GM12865 (cell line): ENCODE data around the gene RBKS.

Experiments used
- DNase-seq: peaks from one replicate; pipeline ENCODE4 v3.0.0; 2010; ENCODE audit warnings: low read depth
- H3K4me3 ChIP-seq: 2 replicates; pipeline ENCODE4 v1.5.1; 2011; ENCODE audit warnings: mild to moderate bottlenecking, low read depth, low read length, control low read depth
- CTCF ChIP-seq: IDR thresholded peaks from 2 replicates; pipeline ENCODE4 v1.5.1; 2011; ENCODE audit warnings: low read length, control low read depth, low read depth, inconsistent platforms; ENCODE audit not compliant: insufficient read depth; ENCODE audit errors: missing control alignments

The RBKS gene

GRCh38 chr2:27914805-27915175 is 24.6 kb upstream of the RBKS start:
- DNase-seq: no peak
- H3K4me3 ChIP-seq: no peak overlapping the region
- TF ChIP-seq CTCF: no peak

- TF ChIP-seq CTCF: no peak
- no peak overlapping the region for H3K4me3 ChIP-seq
- DNase-seq: no peak
Measured at GRCh38 chr2:27914041-27914804, 24.0 kb upstream of the RBKS start.

GRCh38 chr2:27912512-27912911 is 22.3 kb upstream of the RBKS start:
- DNase-seq: no peak
- TF ChIP-seq CTCF: no peak
- H3K4me3 ChIP-seq: no peak overlapping the region

- no peak overlapping the region for H3K4me3 ChIP-seq
- TF ChIP-seq CTCF: no peak
- DNase-seq: peak; percentile 3
Measured at GRCh38 chr2:27911458-27912210, 21.4 kb upstream of the RBKS start.

GRCh38 chr2:27909901-27910300 is 19.7 kb upstream of the RBKS start:
- no peak overlapping the region for H3K4me3 ChIP-seq
- no peak for TF ChIP-seq CTCF
- no peak for DNase-seq

GRCh38 chr2:27907547-27907946 is 17.4 kb upstream of the RBKS start:
- no peak overlapping the region for H3K4me3 ChIP-seq
- no peak for TF ChIP-seq CTCF
- no peak for DNase-seq
